ENCODE measurements around the gene CAMKV. TPM values are rescaled to one million over a fixed set of nuclear protein-coding genes. Genes with fewer than 3 reads are reported as not detected.

Gene CAMKV
- total RNA-seq, 1 donor from 2014 or later: 0.45 TPM

DNA sequence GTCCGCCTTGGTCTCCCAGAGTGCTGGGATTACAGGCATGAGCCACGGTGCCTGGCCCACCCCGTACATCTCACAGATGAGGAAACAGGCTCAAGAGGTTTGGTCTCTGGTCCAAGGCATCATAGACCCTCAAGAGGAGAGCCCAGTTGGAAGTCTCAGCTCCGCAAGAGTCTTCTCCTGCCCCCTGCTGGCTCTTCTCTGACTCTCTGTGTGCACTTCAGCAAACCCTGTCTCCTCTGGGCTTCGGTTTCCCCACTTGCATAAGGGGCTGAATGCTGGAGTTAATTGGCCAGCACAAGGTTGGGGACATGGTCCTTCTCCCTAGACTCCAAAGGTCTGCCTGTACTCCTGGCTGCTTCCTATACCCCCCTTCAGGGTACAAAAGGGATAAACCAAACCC lies 30.1 kb upstream of the CAMKV start:
- Mint-ChIP-seq H3K27me3 (ENCODE audit: low read depth, unreplicated experiment) (peaks cover 17% of the 10 kb centered on the region), H3K9me3 (ENCODE audit: unreplicated experiment) (peaks cover 3% of the 10 kb centered on the region), H3K4me3 (ENCODE audit: unreplicated experiment) (no peak overlapping the region), H3K36me3 (ENCODE audit: low read depth, unreplicated experiment) (peaks cover 3% of the 10 kb centered on the region), H3K27ac (ENCODE audit: unreplicated experiment) (no peak overlapping the region), H3K4me1 (ENCODE audit: low read depth, unreplicated experiment) (no peaks in the 10 kb centered on the region)
- Histone ChIP-seq H3K36me3 (ENCODE audit: insufficient read depth, low read length) (no peaks in the 10 kb centered on the region), H4K20me1 (ENCODE audit: insufficient read depth, low read length) (no peaks in the 10 kb centered on the region), H3K4me1 (ENCODE audit: insufficient read depth, low read length) (peaks cover 8% of the 10 kb centered on the region), H3K27ac (ENCODE audit: low read depth, low read length) (no peak overlapping the region), H3K9ac (ENCODE audit: low read length) (no peak overlapping the region), H3K27me3 (ENCODE audit: insufficient read depth, low read length) (no peaks in the 10 kb centered on the region), H3K9me3 (ENCODE audit: insufficient read depth, low read depth, low read length) (no peaks in the 10 kb centered on the region), H3K4me2 (ENCODE audit: low read length) (no peak overlapping the region), H3K79me2 (ENCODE audit: insufficient read depth, low read length) (no peaks in the 10 kb centered on the region), H3K4me3 (ENCODE audit: insufficient read depth, low read depth, low read length) (no peak overlapping the region), H2AFZ (ENCODE audit: low read depth, low read length) (no peak overlapping the region)
- FAIRE-seq (no peak), DNase-seq (ENCODE audit: low read depth) (no peak)
- TF ChIP-seq EZH2 (IDR thresholded peaks at IDR 0.05; ENCODE audit: insufficient read depth, low read length): no peak
- TF ChIP-seq, protein P1, sequence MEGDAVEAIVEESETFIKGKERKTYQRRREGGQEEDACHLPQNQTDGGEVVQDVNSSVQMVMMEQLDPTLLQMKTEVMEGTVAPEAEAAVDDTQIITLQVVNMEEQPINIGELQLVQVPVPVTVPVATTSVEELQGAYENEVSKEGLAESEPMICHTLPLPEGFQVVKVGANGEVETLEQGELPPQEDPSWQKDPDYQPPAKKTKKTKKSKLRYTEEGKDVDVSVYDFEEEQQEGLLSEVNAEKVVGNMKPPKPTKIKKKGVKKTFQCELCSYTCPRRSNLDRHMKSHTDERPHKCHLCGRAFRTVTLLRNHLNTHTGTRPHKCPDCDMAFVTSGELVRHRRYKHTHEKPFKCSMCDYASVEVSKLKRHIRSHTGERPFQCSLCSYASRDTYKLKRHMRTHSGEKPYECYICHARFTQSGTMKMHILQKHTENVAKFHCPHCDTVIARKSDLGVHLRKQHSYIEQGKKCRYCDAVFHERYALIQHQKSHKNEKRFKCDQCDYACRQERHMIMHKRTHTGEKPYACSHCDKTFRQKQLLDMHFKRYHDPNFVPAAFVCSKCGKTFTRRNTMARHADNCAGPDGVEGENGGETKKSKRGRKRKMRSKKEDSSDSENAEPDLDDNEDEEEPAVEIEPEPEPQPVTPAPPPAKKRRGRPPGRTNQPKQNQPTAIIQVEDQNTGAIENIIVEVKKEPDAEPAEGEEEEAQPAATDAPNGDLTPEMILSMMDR (IDR thresholded peaks at IDR 0.05; ENCODE audit: insufficient read depth, low read depth, low read length): peak; percentile 6

DNA sequence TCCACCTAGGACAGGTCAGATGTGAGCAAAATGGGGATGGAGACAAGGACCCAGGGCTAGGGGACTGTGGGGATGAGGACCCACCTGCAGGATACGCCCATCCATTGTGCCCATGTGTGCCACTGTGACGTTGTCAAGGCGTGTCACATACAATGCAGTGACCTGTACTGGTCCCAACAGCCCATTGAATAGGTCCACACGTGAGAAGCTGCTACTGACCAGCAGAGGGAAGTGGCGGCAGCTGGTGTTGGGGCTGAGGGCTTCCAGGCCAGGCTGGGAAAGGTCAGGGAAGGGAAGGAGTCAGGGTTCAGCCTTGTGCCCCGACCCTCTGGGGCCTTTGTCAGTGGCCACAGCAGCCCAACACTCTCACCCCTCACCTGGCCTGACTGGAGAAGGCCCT lies 29.3 kb upstream of the CAMKV start:
- Histone ChIP-seq H4K20me1 (ENCODE audit: insufficient read depth, low read length) (no peaks in the 10 kb centered on the region), H3K4me2 (ENCODE audit: low read length) (no peak overlapping the region), H3K36me3 (ENCODE audit: insufficient read depth, low read length) (no peaks in the 10 kb centered on the region), H3K4me1 (ENCODE audit: insufficient read depth, low read length) (peaks cover 8% of the 10 kb centered on the region), H3K4me3 (ENCODE audit: insufficient read depth, low read depth, low read length) (no peak overlapping the region), H3K9ac (ENCODE audit: low read length) (no peak overlapping the region), H3K27ac (ENCODE audit: low read depth, low read length) (no peak overlapping the region), H3K79me2 (ENCODE audit: insufficient read depth, low read length) (no peaks in the 10 kb centered on the region), H2AFZ (ENCODE audit: low read depth, low read length) (no peak overlapping the region), H3K27me3 (ENCODE audit: insufficient read depth, low read length) (no peaks in the 10 kb centered on the region), H3K9me3 (ENCODE audit: insufficient read depth, low read depth, low read length) (no peaks in the 10 kb centered on the region)
- Mint-ChIP-seq H3K4me1 (ENCODE audit: low read depth, unreplicated experiment) (no peaks in the 10 kb centered on the region), H3K36me3 (ENCODE audit: low read depth, unreplicated experiment) (peaks cover 3% of the 10 kb centered on the region), H3K27me3 (ENCODE audit: low read depth, unreplicated experiment) (peaks cover 15% of the 10 kb centered on the region), H3K4me3 (ENCODE audit: unreplicated experiment) (no peak overlapping the region), H3K9me3 (ENCODE audit: unreplicated experiment) (peaks cover 3% of the 10 kb centered on the region), H3K27ac (ENCODE audit: unreplicated experiment) (no peak overlapping the region)
- FAIRE-seq: no peak
- no peak for TF ChIP-seq EZH2 (IDR thresholded peaks at IDR 0.05; ENCODE audit: insufficient read depth, low read length)
- DNase-seq (ENCODE audit: low read depth): no peak

DNA sequence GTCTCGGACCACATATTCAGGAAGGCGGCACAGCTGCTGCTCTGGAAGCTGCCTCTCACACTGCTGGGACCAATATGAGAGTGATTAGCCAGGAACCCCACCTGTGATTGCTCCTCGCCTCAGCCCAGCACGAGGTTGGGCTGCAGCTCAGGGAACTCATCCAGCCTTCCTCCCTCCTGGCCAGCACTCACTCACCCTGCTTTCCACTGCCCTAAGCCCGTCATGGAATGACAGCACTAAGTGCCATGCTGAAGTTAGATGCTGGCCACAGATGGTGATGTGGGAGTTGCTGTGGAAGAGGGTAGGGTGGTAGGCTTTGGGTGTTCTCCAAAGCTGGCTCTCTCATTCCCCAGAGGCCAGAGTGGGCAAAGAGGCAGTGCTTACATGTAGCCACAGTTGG lies 26.6 kb upstream of the CAMKV start:
- Histone ChIP-seq H4K20me1 (ENCODE audit: insufficient read depth, low read length) (no peaks in the 10 kb centered on the region), H3K27me3 (ENCODE audit: insufficient read depth, low read length) (no peaks in the 10 kb centered on the region), H2AFZ (ENCODE audit: low read depth, low read length) (no peak overlapping the region), H3K27ac (ENCODE audit: low read depth, low read length) (no peak overlapping the region), H3K9ac (ENCODE audit: low read length) (no peak overlapping the region), H3K9me3 (ENCODE audit: insufficient read depth, low read depth, low read length) (no peaks in the 10 kb centered on the region), H3K79me2 (ENCODE audit: insufficient read depth, low read length) (no peaks in the 10 kb centered on the region), H3K4me3 (ENCODE audit: insufficient read depth, low read depth, low read length) (no peak overlapping the region), H3K4me1 (ENCODE audit: insufficient read depth, low read length) (peaks cover 8% of the 10 kb centered on the region), H3K4me2 (ENCODE audit: low read length) (no peak overlapping the region), H3K36me3 (ENCODE audit: insufficient read depth, low read length) (no peaks in the 10 kb centered on the region)
- peaks cover 3% of the 10 kb centered on the region for H3K36me3 Mint-ChIP-seq (ENCODE audit: low read depth, unreplicated experiment)
- peaks cover 14% of the 10 kb centered on the region for H3K27me3 Mint-ChIP-seq (ENCODE audit: low read depth, unreplicated experiment)
- no peaks in the 10 kb centered on the region for H3K4me1 Mint-ChIP-seq (ENCODE audit: low read depth, unreplicated experiment)
- DNase-seq (ENCODE audit: low read depth) (no peak), FAIRE-seq (no peak)
- no peak overlapping the region for H3K4me3 Mint-ChIP-seq (ENCODE audit: unreplicated experiment)
- H3K27ac Mint-ChIP-seq (ENCODE audit: unreplicated experiment): no peak overlapping the region
- H3K9me3 Mint-ChIP-seq (ENCODE audit: unreplicated experiment): peaks cover 3% of the 10 kb centered on the region
- TF ChIP-seq, protein P1 (IDR thresholded peaks at IDR 0.05; ENCODE audit: insufficient read depth, low read depth, low read length): no peak
- TF ChIP-seq EZH2 (IDR thresholded peaks at IDR 0.05; ENCODE audit: insufficient read depth, low read length): no peak

Data from astrocyte (in vitro differentiated cells and primary cell).